Superior temporal gyrus (tissue), 1 donor: ENCODE data around the gene PPARG.
"Not testable (repeated sequence)": the region's sequence is repeated elsewhere in the genome, so short reads cannot be mapped to it uniquely, and the experiment has no call there.

Experiments used
- DNase-seq: peaks from one replicate; pipeline ENCODE4 v3.0.0-alpha.2; 2016; ENCODE audit errors: extremely low spot score

The PPARG gene

DNA sequence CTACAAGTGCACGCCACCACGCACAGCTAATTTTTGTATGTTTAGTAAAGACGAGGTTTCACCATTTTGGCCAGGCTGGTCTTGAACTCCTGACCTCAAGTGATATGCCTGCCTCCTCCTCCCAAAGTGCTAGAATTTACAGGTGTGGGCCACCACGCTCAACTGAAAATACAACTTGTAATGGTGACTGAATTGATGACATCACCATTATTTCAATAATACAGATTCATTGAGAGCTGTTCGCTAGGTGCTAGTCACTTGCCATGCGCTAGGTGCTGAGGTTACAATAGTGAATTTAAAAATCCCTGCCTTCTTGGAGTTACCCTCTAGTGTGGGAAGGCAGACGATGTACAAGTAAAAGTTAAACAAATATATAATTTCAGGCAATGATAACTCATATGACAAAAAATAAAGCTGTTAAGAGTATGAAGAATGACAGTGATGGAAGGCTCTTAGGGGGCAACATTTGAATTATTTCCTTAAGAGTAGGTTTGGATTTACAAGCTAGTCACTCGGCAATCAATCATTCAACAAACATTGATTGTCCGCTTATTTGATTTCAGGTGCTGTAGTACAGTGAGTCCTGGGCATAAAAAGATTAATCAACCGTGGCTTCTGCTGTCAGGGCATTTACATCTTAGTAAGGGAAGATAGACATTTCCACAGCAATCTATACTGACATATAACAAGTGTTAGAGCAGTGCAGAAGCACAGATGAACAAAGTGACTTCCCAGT lies 9.1 kb upstream of the PPARG start:
- no peak for DNase-seq

DNA sequence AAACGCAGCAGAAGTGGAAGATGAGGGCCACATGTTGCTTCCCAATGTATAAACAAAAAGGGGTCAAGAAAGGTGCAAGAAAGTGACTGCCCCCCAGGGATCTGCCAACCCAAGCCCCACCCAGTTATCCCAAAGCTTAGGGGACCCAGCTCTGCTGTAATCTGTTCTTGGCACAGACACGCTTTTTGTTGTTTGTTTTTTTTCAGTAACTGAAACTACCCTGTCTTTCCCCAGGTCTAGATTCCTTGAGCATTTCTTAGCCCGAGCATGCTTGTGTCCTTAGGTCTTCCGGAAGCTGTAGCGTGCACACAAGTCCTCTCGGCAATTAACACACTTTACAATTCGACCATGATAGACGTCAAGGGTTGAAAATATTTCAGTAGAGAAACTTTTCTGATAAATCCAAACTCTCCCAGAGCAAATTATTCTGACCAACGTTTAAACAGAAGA lies 8.5 kb upstream of the PPARG start:
- DNase-seq = no peak

DNA sequence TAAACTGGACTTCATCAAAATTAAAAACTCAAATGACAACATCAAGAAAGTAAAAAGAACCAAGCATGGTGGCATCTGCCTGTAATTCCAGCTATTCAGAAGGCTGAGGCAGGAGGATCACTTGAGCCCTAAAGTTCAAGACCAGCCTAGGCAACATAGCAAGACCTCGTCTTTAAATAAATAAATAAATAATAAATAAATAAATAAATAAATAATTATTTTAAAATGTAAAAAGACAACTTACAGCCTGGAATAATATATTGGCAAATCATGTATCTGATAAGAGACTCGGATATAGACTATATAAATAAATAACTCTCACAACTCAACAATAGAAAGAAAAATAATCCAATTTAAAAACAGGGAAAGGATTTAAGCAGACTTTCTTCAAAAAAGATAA lies 4.3 kb upstream of the PPARG start:
- DNase-seq = no peak

DNA sequence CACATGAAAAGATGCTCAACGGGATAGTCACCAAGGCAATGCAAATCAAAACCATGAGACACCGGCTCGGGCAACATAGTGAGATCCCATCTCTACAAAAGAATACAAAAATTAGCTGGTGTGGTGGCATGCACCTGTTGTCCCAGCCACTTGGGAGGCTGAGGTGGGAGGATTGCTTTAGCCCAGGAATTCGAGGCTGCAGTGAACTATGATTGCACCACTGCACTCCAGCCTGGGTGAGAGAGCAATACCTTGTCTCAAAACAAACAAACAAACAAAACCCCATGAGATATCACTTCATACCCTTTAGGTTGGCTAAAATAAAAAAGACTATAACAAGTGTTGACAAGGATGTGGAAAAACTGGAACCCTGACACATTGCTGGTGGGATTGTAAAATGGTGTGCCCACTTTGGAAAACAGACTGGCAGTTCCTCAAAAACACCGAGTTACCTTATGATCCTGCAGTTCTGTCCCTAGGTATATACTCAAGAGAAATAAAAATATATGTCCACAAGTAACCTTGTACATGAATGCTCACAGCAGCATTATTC lies 3.8 kb upstream of the PPARG start:
- DNase-seq = no peak

DNA sequence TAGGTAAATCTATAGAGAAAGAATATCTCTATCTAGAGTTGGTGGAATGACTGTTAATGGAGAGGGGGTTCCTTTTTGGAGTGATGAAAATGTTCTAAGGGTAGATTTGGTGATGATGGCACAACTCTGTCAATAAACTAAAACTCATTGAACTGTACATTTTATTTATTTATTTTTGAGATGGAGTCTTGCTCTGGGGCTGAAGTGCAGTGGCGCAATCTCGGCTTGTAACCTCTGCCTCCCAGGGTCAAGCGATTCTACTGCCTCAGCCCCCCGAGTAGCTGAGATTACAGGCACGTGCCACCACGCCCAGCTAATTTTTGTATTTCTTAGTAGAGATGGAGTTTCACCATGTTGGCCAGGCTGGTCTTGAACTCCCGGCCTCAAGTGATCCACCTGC lies 3.1 kb upstream of the PPARG start:
- not testable (repeated sequence) for DNase-seq

DNA sequence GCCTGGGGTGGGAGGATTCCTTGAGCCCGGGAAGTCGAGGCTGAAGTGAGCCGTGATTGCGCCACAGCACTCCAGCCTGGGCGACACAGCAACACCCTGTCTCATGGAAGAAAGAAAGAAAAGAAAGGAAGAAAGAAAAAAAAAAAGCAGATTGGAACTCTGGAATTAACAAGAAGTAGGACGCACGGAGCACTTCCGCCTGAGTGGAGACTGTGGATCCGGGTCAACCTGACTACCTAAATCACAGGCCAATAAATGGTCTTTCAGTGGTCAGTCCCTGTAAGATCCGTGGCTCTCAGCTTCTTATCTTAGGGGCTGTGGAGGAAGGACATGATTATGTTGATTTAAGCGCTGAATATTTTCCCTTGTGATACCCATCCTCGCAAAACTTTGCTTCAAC lies 2.4 kb upstream of the PPARG start:
- no peak for DNase-seq

DNA sequence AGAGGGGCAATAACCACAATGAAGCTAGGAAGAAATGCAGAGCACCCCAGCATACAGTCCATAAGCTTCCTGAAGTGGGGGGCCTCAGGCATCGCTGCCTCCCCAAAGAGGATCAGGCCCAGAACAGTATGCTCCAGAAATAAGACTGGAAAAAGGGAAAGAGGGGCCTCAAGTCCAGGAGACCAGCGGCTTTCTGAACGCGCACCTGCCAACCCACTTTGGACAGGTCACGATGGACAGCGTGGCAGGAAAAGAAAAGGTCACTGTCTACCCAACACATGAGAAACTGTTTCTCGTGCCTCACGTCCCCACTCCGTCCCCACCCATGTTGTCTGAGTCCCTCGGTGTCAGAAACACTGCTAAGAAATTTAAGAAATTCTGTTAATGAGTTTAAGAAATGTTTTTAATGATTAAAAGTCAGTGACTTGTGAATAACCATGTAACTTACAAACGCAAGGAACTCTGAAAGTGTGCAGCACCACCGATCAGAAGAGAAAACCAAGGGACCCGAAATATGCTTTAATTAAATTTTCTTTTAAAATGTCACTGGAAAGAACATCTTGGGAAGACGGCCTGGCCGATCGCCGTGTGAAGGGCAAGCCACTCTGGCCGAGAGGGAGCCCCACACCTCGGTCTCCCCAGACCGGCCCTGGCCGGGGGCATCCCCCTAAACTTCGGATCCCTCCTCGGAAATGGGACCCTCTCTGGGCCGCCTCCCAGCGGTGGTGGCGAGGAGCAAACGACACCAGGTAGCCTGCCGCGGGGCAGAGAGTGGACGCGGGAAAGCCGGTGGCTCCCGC lies 1.7 kb upstream of the PPARG start:
- no peak for DNase-seq

DNA sequence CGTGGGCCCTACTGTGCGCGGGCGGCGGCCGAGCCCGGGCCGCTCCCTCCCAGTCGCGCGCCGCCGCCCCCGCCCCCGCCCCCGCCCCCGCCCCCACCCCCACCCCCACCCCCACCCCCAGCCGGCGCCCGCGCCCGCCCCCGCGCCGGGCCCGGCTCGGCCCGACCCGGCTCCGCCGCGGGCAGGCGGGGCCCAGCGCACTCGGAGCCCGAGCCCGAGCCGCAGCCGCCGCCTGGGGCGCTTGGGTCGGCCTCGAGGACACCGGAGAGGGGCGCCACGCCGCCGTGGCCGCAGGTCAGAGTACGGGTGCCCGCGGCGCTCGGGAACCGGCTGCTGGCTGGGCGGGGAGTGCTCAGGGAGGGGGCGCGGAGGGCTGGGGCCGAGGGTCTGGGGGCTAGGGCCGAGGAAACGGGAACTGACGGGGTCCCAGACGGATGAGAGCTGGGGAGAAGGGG lies 1.1 kb upstream of the PPARG start:
- no peak for DNase-seq

DNA sequence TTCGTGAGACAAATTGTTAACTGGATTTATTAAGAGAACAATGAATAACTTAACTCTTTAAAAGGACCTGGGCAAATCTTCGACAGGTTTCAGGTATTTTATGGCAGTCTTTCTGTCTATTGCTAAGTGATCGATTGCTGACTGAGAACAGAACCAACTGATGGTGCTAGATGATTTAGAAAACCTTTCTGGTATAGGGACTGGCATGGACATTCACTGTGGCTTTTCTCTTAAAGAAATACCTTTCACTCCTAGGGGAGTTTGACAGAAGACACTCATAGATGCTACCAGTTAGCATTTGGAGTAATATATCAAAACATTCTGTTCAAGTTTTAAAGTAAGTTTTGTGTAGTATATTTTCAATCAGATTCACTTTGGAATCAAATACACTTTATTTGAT lies 654 bp downstream of the PPARG start:
- no peak for DNase-seq

DNA sequence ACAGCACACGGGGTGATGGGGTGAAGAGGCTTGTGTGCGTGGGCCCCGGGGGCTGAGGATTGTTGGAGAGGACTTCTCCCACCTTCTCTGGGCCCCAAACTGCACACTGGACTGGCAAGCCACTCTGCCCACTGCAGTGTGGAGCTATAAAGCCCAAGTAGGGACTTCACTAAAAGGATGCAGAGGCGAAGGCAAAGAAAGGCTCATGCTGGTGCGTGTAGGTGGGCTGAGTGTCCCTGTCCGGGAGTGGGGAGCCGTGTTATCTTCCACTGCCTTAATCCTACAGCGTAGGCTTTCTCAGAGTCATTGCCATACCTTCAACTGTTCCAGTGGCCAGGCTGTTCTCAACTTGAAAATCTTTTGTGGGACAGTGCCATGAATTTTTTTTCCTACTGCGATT lies 3.9 kb downstream of the PPARG start:
- DNase-seq = no peak

DNA sequence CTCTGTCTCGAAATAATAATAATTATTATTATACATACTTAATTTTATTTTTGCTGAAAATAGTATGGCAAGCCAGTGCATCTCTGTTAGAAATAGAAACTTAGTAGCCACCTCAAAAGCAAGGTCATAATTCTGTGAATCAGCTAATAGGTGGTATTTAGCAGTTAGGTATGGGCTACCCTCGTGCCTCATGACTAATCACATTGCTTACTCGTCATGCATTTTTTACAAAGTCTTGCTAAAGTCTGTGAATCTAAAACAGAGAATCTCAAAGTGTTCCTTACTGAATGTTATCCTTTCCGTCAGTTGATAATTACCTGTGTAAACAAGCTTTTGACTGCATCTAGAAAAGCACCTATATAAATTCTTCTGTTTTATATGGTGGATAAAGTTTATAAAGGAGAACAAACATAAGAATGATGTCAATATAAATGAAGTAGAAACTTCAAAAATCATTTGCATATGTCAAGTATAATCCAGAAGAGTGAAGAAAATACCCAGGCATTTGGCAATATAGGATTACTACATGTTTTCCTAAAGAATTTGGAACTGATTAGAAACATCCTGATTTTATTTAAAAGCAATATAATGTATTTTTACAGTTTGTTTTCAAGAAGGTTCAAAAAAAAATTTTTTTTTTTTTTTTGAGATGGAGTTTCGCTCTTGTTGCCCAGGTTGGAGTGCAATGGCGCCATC lies 6.2 kb downstream of the PPARG start:
- no peak for DNase-seq

DNA sequence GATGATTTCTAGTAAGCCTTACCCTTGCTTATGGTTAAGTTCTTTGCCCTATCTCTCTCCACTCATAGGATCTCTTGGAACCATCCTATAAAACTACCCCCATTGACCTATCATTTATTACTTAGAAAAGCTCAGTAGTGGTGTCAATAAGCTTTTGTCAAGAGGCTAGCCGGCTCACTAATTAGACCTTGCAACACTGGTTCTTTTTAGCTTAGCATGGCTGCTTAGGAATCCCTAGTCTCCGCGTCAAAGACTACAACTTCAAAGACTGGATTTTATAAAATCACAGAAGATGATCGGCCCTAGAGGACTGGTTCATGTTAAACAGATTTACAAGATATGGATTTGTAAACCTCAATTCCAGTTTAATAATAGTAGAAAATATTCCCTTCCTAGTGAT lies 7.6 kb downstream of the PPARG start:
- no peak for DNase-seq

DNA sequence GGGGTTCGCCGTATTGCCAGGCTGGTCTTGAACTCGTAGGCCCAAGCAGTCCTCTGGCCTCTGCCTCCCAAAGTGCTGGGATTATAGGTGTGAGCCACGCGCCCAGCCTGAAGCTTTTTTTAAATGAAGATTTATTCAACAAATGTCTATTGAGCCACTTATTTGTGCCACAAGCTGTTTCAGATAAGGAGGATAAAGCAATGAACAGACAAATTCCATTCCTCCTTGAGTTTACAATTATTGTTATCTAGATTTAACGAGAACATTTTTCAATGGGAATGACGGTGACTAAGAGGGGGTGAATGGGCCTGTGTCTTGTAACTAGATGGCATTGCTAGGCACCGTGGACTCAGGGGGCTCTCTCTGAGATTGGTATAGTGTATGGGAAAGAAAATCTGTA lies 10.2 kb downstream of the PPARG start:
- no peak for DNase-seq

DNA sequence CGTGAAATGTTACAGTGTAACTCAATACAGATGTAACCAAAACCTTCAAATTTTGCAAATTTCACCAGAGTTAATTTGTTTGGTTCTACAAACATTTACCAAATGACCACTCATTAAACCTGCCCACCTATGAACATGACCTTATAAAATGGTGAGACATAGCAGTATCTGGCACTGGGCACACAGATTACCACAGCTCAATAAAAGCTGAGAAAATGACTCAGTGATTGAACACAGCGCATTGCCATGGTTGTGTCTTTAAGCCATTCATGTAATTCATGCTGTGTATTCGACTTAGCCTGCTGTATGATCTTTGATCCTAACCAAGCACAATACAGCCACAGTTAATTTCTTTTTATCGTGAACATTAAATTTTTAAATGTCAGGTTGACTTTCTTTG lies 11.3 kb downstream of the PPARG start:
- no peak for DNase-seq

DNA sequence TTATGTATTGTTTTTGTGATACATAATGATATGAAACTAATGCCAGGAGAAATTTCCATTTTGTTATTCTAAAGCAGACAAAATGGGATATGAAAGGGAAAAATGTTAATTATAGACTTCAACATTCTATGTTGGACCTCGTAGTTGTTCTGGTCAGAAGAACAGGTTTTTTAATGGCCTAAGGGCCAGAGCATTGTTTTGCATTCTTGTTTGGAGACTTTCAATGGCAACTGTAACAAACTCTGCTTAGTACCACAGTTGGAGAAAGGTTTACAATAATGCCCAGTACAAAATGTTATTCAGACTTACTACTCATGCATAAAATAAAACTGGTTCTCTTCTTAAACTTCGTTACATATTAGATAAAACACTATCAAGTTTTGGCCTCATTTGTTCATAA lies 12.2 kb downstream of the PPARG start:
- DNase-seq = no peak

DNA sequence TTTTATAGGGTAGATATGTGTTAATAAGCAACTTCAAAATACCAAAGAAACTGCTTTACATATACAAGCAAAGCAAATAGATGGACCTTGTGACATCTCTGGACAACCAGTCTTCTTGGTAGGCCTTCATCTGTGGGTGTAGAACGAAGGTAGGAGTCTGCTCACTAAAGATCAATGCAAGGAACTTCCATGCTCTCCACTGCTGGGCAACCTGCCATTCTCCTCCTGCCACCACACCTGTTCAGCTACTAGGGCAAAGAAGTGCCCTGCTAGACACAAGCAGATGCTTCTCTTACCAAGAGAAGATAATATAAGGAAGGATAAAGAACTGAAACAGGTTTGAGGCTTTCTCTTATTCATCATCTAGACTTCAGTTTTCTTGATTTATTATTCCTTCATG lies 12.6 kb downstream of the PPARG start:
- DNase-seq = no peak

DNA sequence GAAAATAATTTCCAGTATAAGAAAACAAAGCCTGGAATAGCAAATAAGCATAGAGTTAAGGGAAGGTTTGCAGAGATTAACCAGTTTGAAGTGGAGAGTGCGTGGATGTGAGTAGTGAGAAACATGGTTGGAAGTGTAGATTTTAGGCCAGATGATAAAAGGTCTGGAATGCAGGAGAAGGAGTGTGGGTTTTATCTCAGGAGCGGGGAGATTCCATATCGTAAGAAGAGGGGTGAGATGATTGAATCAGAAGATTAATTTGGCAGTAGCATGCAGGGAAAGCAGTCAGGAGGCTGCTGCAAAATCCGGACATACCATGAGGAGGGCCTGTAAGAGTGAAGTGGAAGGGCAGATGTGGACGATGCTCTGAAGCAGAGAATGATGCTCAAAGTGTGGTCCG lies 13.7 kb downstream of the PPARG start:
- no peak for DNase-seq

DNA sequence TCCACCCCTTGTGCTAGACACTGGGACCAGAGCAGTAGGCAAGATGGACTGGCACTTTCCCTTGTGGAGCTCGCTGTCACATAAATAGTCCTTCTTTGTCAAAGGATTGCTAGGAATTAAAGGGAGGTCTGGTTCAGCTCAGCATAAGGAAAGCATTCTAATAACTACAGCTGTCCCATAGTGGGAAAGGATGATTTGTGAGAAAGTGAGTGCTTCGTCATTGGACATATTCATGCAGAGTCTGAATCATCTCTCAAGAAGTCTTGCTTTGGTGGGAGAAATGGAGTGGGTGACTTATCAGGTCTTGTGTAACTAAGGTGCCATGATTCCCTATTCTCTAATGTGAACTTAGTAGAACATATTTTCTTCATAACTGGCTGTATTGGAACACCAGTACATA lies 14.7 kb downstream of the PPARG start:
- DNase-seq = no peak

DNA sequence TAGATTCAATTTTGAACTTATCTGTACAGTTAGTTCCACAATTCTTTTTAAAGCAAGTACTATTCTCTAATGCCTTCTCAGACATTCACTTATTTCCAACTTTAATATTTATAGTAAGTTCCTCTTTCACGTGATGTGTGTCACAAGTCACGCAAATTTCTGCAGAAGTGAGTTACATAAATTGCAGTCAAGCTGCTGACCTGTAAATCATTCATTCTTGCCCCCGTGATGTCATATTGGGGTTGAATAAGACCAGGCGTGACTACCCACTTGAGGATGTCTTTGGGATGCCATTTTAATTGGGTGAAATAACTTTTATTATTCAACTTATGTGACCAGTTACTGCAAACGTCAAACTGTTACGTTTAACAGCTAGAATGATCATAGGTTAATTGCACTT lies 15.1 kb downstream of the PPARG start:
- DNase-seq = no peak

DNA sequence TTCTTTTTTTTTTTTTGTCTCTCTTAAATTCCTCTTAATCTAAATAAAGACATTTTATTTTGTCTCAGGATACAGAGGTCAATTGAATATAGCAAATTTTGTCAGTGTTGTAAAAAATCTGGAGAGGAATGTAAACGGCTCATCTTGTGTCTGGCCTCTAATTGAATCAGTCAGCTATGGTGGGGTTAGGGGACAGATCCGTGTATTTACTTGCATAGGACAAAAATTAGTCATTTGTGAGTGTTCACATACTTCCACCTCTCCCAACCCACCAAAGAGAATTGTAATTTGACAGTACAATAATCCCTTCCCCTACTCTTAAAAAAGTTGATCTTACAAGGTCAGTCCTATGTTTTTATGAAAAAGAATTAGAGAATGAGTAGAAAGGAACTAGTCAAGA lies 18.3 kb downstream of the PPARG start:
- no peak for DNase-seq

DNA sequence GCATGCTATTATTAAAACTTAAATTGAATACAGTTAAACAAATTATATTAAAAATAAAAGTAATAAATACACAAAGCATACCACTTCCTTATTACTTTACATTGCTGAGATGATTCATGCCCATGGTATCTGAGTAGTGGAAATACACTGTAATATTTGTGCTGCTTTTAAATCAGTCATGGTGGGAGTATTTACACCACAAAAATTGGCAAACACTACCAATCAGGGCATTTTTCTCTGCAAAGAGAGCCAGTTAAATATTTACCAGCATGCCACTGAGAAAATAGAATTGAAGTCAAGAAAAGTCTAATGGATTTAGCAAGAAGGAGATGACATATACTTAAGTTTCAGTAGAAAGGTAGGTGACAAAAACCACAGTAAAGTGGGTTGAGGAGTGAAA lies 19.6 kb downstream of the PPARG start:
- no peak for DNase-seq

DNA sequence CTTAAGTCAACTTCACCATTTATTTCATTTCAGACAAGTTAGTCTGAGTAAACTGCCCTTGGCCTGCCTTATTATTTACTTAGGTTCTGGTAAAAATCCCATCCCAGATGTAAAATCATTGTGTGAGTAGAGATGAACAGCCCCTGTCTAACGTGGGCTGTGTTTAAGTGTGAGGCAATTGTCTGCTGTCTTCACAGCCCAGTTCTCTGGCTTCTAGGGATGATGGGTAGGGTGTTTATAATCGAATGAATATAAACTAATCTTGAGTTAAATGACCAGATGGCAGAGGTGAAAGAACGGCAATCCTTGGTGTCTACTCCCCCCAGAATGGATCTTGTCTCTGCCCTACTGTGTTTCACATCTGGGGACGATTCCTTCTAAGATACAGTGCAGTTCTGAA lies 20.8 kb downstream of the PPARG start:
- no peak for DNase-seq
